ENCODE measurements around the gene ZMYM4.

GRCh38 chr1:35301674-35302392 is 33.3 kb downstream of the ZMYM4 start:
- TF ChIP-seq CTCF (IDR thresholded peaks at IDR 0.05), result no peak
- no peak for TF ChIP-seq POLR2A (IDR thresholded peaks at IDR 0.05)

Data from breast epithelium (tissue), 3 donors.